Colonic mucosa (tissue), 4 donors: ENCODE data around the gene ACER3. TPM values are rescaled to one million over a fixed set of nuclear protein-coding genes. Genes with fewer than 3 reads are reported as not detected.

Experiments used
- DNase-seq: peaks from one replicate; pipeline ENCODE4 v3.0.0-alpha.2; 2020
- H3K27ac ChIP-seq: fragments of 200-600 bp; one replicate; pipeline ENCODE4 v1.8.0; 2021
- H3K27me3 ChIP-seq: fragments of 200-600 bp; one replicate; pipeline ENCODE4 v1.8.0; 2021
- H3K36me3 ChIP-seq: fragments of 200-600 bp; one replicate; pipeline ENCODE4 v1.8.0; 2021
- H3K4me1 ChIP-seq: fragments of 200-600 bp; one replicate; pipeline ENCODE4 v1.8.0; 2021; ENCODE audit warnings: mild to moderate bottlenecking
- H3K4me3 ChIP-seq: fragments of 200-600 bp; one replicate; pipeline ENCODE4 v1.8.0; 2021
- H3K9ac ChIP-seq, 2 donors: one replicate each; pipeline ENCODE4 v1.7.0; 2013; ENCODE audit warnings: control low read depth in 2 of 2, low read depth in 2 of 2, low read length in 2 of 2
- H3K9me3 ChIP-seq: fragments of 200-600 bp; one replicate; pipeline ENCODE4 v1.8.0; 2021
- CTCF ChIP-seq: fragments of 200-600 bp; IDR thresholded peaks from one replicate; pipeline ENCODE4 v1.8.0; 2022; ENCODE audit warnings: antibody characterized with exemption, mild to moderate bottlenecking
- intact Hi-C: fragments of 100-400 bp; cut with DNase I; formaldehyde crosslinking; loops from one replicate; pipeline ENCODE4 v1.14.1; 2022
- total RNA-seq, 2 donors: library from RNA; stranded (reverse); fragmentation: NEBNext Ultra II Directional in 1 of 2; extraction: Animal tissue kit (Norgen Biotek cat#: 25700) in 1 of 2; gene quantifications; one replicate each; pipeline ENCODE4 v1.2.1, GENCODE V29; 2021
- donor health status: healthy.
- donor health status: DM: no; HTN: no; CAD: no.
- donor health status: DM: no; HTN: no; CAD: no.

Gene ACER3
- total RNA-seq, 2 donors from 2014 or later, result 25.0 to 36.4 TPM

GRCh38 chr11:76888989-76889388 lies 28.3 kb downstream of the ACER3 start:
- Histone ChIP-seq H3K27me3 (no peaks in the 10 kb centered on the region), H3K36me3 (no peaks in the 10 kb centered on the region), H3K4me3 (no peak overlapping the region), H3K9me3 (no peaks in the 10 kb centered on the region), H3K9ac (no peak overlapping the region), H3K27ac (no peak overlapping the region), H3K4me1 (no peaks in the 10 kb centered on the region)
- TF ChIP-seq CTCF, result no peak
- intact Hi-C loops, result no loop called here
- no peak for DNase-seq

GRCh38 chr11:76889411-76889975 lies 28.8 kb downstream of the ACER3 start:
- H3K4me3 ChIP-seq, result no peak overlapping the region
- H3K4me1 ChIP-seq, result no peaks in the 10 kb centered on the region
- H3K9me3 ChIP-seq, result no peaks in the 10 kb centered on the region
- DNase-seq, result no peak
- TF ChIP-seq CTCF, result no peak
- intact Hi-C loops, result no loop called here
- no peaks in the 10 kb centered on the region for H3K27me3 ChIP-seq
- no peak overlapping the region for H3K9ac ChIP-seq
- no peaks in the 10 kb centered on the region for H3K36me3 ChIP-seq
- no peak overlapping the region for H3K27ac ChIP-seq

GRCh38 chr11:76890329-76890728 lies 29.6 kb downstream of the ACER3 start:
- no peaks in the 10 kb centered on the region for H3K36me3 ChIP-seq
- no peaks in the 10 kb centered on the region for H3K4me1 ChIP-seq
- H3K4me3 ChIP-seq, result no peak overlapping the region
- H3K27me3 ChIP-seq, result no peaks in the 10 kb centered on the region
- no peaks in the 10 kb centered on the region for H3K9me3 ChIP-seq
- no peak overlapping the region for H3K27ac ChIP-seq
- H3K9ac ChIP-seq, result no peak overlapping the region
- intact Hi-C loops, result no loop called here
- no peak for TF ChIP-seq CTCF
- no peak for DNase-seq

GRCh38 chr11:76891285-76891684 lies 30.6 kb downstream of the ACER3 start:
- Histone ChIP-seq H3K9me3 (no peaks in the 10 kb centered on the region), H3K4me1 (no peaks in the 10 kb centered on the region), H3K36me3 (no peaks in the 10 kb centered on the region), H3K27me3 (no peaks in the 10 kb centered on the region), H3K4me3 (no peak overlapping the region), H3K9ac (no peak overlapping the region), H3K27ac (no peak overlapping the region)
- no peak for TF ChIP-seq CTCF
- intact Hi-C loops, result no loop called here
- DNase-seq, result no peak

- H3K9me3 ChIP-seq, result no peaks in the 10 kb centered on the region
- TF ChIP-seq CTCF, result no peak
- H3K27me3 ChIP-seq, result no peaks in the 10 kb centered on the region
- H3K36me3 ChIP-seq, result no peaks in the 10 kb centered on the region
- intact Hi-C loops, result no loop called here
- no peak overlapping the region for H3K27ac ChIP-seq
- no peak overlapping the region for H3K9ac ChIP-seq
- no peak overlapping the region for H3K4me3 ChIP-seq
- no peak for DNase-seq
- H3K4me1 ChIP-seq, result no peaks in the 10 kb centered on the region
These were observed 31.1 kb downstream of the ACER3 start for GRCh38 chr11:76891793-76892192.
